DOHH2 (cell line): ENCODE data around the gene TMEM266.

Experiments
- H3F3A ChIP-seq: fragments of 200-600 bp; sonication (generic), shearing (Covaris generic); 2 replicates; pipeline ENCODE4 v1.6.0; 2016; ENCODE audit warnings: antibody characterized with exemption, mild to moderate bottlenecking; ENCODE audit not compliant: control insufficient read depth, insufficient read depth
- H3K27ac ChIP-seq: fragments of 200-600 bp; sonication (generic); 2 replicates; pipeline ENCODE4 v1.5.1; 2014; ENCODE audit warnings: low read depth, mild to moderate bottlenecking, low read length, moderate library complexity
- H3K27me3 ChIP-seq: fragments of 200-600 bp; sonication (generic); 2 replicates; pipeline ENCODE4 v1.6.1; 2014; ENCODE audit warnings: mild to moderate bottlenecking, low read length, mixed read lengths; ENCODE audit not compliant: control insufficient read depth
- H3K36me3 ChIP-seq: fragments of 200-600 bp; sonication (generic); 2 replicates; pipeline ENCODE4 v1.6.1; 2014; ENCODE audit warnings: mild to moderate bottlenecking, low read length, moderate library complexity, mixed read lengths; ENCODE audit not compliant: control insufficient read depth
- H3K4me1 ChIP-seq: fragments of 200-600 bp; sonication (generic); 2 replicates; pipeline ENCODE4 v1.6.1; 2014; ENCODE audit warnings: mild to moderate bottlenecking, low read length, mixed read lengths; ENCODE audit not compliant: control insufficient read depth
- H3K4me2 ChIP-seq: fragments of 200-600 bp; sonication (generic); 2 replicates; pipeline ENCODE4 v1.6.0; 2014; ENCODE audit warnings: mild to moderate bottlenecking, low read length, moderate library complexity
- H3K4me3 ChIP-seq: fragments of 200-600 bp; sonication (generic); 2 replicates; pipeline ENCODE4 v1.5.1; 2014; ENCODE audit warnings: mild to moderate bottlenecking, low read length, mixed read lengths
- H3K79me2 ChIP-seq: fragments of 200-600 bp; sonication (generic); 2 replicates; pipeline ENCODE4 v1.6.1; 2014; ENCODE audit warnings: mild to moderate bottlenecking, low read length, mixed read lengths; ENCODE audit not compliant: control insufficient read depth
- H3K9me2 ChIP-seq: fragments of 200-600 bp; sonication (generic); replicated peaks from 2 replicates; pipeline ENCODE4 v1.6.1; 2014; ENCODE audit warnings: mild to moderate bottlenecking, low read length, mixed read lengths; ENCODE audit not compliant: control insufficient read depth
- H3K9me3 ChIP-seq: fragments of 200-600 bp; sonication (generic); 2 replicates; pipeline ENCODE4 v1.6.1; 2014; ENCODE audit warnings: antibody characterized with exemption, low read length, mixed read lengths; ENCODE audit not compliant: control insufficient read depth, insufficient read depth
- H4K20me1 ChIP-seq: fragments of 200-600 bp; sonication (generic); 2 replicates; pipeline ENCODE4 v1.6.0; 2014; ENCODE audit warnings: low read depth, mild to moderate bottlenecking, antibody characterized with exemption, low read length, moderate library complexity; ENCODE audit not compliant: control insufficient read depth, insufficient read depth
- CTCF ChIP-seq: fragments of 200-600 bp; sonication (generic); IDR thresholded peaks from one replicate; pipeline ENCODE4 v1.5.1; 2014; ENCODE audit warnings: antibody characterized with exemption, mild to moderate bottlenecking, low read depth, low read length; ENCODE audit not compliant: poor library complexity, severe bottlenecking
- EZH2phosphoT487 ChIP-seq: fragments of 200-600 bp; sonication (generic); IDR thresholded peaks from 2 replicates; pipeline ENCODE4 v1.6.1; 2017; ENCODE audit warnings: borderline replicate concordance, mild to moderate bottlenecking, antibody characterized with exemption, low read length, moderate library complexity, mixed read lengths

The TMEM266 gene

DNA sequence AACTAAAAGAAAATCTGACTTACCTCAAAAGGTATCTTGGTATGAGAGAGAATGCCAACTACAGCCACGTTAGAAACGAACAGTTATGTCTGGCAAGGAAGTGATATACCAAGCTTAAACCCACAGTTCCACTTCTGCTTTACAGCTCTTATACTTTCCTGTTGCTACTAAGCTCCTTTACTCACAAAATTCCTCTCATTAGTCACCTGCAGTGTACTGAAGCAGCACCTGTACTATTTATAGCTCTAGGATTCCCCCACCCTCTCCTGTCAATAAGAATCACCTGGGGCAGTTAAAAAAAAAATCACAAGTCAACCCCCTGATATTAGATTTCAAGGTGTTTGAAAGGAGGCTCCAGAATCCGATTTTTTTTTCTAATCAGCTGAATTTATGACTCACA, 2.9 kb upstream of the TMEM266 start:
- Histone ChIP-seq H3K36me3 (no peaks in the 10 kb centered on the region), H3K4me1 (peaks cover 15% of the 10 kb centered on the region), H3F3A (no peaks in the 10 kb centered on the region), H3K27me3 (peaks cover 42% of the 10 kb centered on the region), H3K9me2 (no peaks in the 10 kb centered on the region), H3K27ac (no peak overlapping the region), H4K20me1 (no peaks in the 10 kb centered on the region), H3K9me3 (no peaks in the 10 kb centered on the region), H3K79me2 (no peaks in the 10 kb centered on the region), H3K4me2 (peak overlapping the region; percentile 9), H3K4me3 (no peak overlapping the region)
- TF ChIP-seq CTCF = no peak
- TF ChIP-seq EZH2phosphoT487 = no peak

DNA sequence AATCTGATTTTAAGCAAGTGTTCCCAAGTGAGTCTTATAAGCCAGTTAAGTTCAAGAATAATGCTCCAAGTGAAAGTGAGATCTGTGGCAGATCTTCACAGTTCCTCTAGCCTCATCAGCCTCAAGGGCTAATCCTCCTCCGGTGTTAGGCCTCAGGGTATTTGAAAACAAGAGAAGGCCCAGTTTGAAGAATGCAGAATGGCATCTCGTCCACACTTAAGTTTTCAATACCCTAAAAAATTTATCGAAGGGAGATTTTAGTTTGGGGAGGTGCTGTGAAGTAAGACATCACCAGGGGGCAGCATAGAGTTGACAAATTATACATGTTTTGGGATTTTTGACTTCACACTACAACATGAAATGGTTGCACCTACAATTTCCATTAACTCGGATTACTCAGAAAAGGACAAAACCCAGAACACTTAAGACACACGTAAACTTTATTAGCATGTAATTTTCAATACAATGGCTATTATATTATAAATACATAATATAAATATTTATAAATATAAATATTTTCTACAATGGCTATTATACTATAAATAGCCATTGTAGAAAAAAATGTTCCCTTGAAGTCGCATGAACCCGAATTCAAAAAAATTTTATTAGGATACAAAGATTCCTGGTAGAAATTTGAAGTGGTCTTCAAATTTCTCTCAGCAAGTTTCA, 2.3 kb upstream of the TMEM266 start:
- Histone ChIP-seq H3K27ac (no peak overlapping the region), H3K27me3 (peaks cover 45% of the 10 kb centered on the region), H3K4me2 (peak overlapping the region; percentile 9), H3K9me3 (no peaks in the 10 kb centered on the region), H3K4me3 (no peak overlapping the region), H4K20me1 (no peaks in the 10 kb centered on the region), H3K79me2 (no peaks in the 10 kb centered on the region), H3K36me3 (no peaks in the 10 kb centered on the region), H3K9me2 (no peaks in the 10 kb centered on the region), H3K4me1 (peaks cover 15% of the 10 kb centered on the region), H3F3A (no peaks in the 10 kb centered on the region)
- TF ChIP-seq CTCF (peak; percentile 71), EZH2phosphoT487 (no peak)

DNA sequence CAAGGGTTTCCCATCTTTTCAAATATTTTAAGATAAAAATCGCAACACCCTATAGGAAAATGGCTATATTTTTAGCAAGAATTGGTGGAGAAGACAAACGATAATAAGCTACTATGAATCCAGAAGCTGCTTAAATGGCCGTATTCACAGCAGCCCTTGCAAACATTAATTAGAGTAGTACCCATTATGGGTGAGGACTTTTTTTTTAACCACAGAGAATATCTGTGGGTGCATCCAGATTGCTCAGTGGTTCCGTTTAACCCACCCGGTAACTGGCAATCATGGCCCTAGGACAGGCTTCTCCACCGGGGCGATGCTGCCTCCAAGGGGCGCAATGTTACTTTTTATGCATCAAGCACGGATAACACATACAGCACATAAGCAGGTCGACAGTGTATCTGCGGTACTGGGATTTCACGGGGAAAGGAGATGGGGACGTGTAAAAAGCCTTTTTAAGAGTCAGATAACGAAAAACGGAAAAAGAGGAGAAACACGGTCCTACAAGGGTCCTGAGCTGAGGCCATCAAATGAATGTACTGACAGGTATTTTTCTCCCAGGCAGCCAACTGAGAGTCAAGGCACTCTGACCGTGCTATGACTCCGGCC, 968 bp upstream of the TMEM266 start:
- Histone ChIP-seq H3K9me3 (no peaks in the 10 kb centered on the region), H3K4me3 (peak overlapping the region; percentile 37), H3K9me2 (no peaks in the 10 kb centered on the region), H3K36me3 (no peaks in the 10 kb centered on the region), H3K4me2 (peak overlapping the region; percentile 53), H3K27ac (no peak overlapping the region), H3K79me2 (no peaks in the 10 kb centered on the region), H3F3A (no peaks in the 10 kb centered on the region), H3K27me3 (peaks cover 56% of the 10 kb centered on the region), H4K20me1 (no peaks in the 10 kb centered on the region), H3K4me1 (peaks cover 15% of the 10 kb centered on the region)
- peak; percentile 28 for TF ChIP-seq CTCF
- no peak; the same call in 1 of the 2 replicates for TF ChIP-seq EZH2phosphoT487
